Activated CD4-positive, alpha-beta T cell treated with anti-CD3 and anti-CD28 coated beads, Interleukin-2, Interleukin-4, amounts not matched to agents 100 ng/mL and 50 ng/mL, durations not matched to agents 16 hours and 8 hours (primary cell): Measurements from ENCODE around the gene CPB1.
"Not testable (repeated sequence)": the region's sequence is repeated elsewhere in the genome, so short reads cannot be mapped to it uniquely, and the experiment has no call there.

Source experiments
- DNase-seq: peaks from one replicate; pipeline ENCODE4 v3.0.0-alpha.2; 2020; ENCODE audit warnings: low spot score

The CPB1 gene

GRCh38 chr3:148827585-148827984 lies at the start of gene CPB1:
Gene CPB1, plus strand, starts transcription at chr3:148827811. Its CDS starts 13 bp downstream, at chr3:148827824.
- no peak for DNase-seq

- no peak for DNase-seq
Observed at GRCh38 chr3:148778926-148779325, 48.7 kb upstream of the CPB1 start.

GRCh38 chr3:148785026-148785425 lies 42.6 kb upstream of the CPB1 start:
- not testable (repeated sequence) for DNase-seq

- DNase-seq = not testable (repeated sequence)
Observed at GRCh38 chr3:148786159-148786558, 41.5 kb upstream of the CPB1 start.

GRCh38 chr3:148789146-148789545 lies 38.5 kb upstream of the CPB1 start:
- DNase-seq = no peak

GRCh38 chr3:148789906-148790305 lies 37.7 kb upstream of the CPB1 start:
- DNase-seq = no peak

GRCh38 chr3:148790370-148790769 lies 37.2 kb upstream of the CPB1 start:
- no peak for DNase-seq

- DNase-seq = no peak
Observed at GRCh38 chr3:148790851-148791735, 36.5 kb upstream of the CPB1 start.

- DNase-seq = no peak
Observed at GRCh38 chr3:148791920-148792319, 35.7 kb upstream of the CPB1 start.

GRCh38 chr3:148792516-148792915 lies 35.1 kb upstream of the CPB1 start:
- no peak for DNase-seq

- DNase-seq = no peak
Observed at GRCh38 chr3:148796799-148797198, 30.8 kb upstream of the CPB1 start.

GRCh38 chr3:148797795-148798194 lies 29.8 kb upstream of the CPB1 start:
- no peak for DNase-seq

GRCh38 chr3:148800414-148800813 lies 27.2 kb upstream of the CPB1 start:
- no peak for DNase-seq

GRCh38 chr3:148809835-148810234 lies 17.8 kb upstream of the CPB1 start:
- no peak for DNase-seq

- DNase-seq = no peak
Observed at GRCh38 chr3:148815316-148816110, 12.1 kb upstream of the CPB1 start.

GRCh38 chr3:148816427-148816826 lies 11.2 kb upstream of the CPB1 start:
- no peak for DNase-seq

GRCh38 chr3:148816981-148817525 lies 10.6 kb upstream of the CPB1 start:
- no peak for DNase-seq

GRCh38 chr3:148820361-148821245 lies 7.0 kb upstream of the CPB1 start:
- DNase-seq = no peak

- DNase-seq = no peak
Observed at GRCh38 chr3:148823026-148823425, 4.6 kb upstream of the CPB1 start.

- DNase-seq = no peak
Observed at GRCh38 chr3:148825476-148825875, 2.1 kb upstream of the CPB1 start.

GRCh38 chr3:148828136-148828690 lies 602 bp downstream of the CPB1 start:
- DNase-seq = no peak
